ENCODE results near the gene PTPRN2.
"Not testable (repeated sequence)": the region's sequence is repeated elsewhere in the genome, so short reads cannot be mapped to it uniquely, and the experiment has no call there.

PTPRN2 gene

GRCh38 chr7:157992511-157993160 is 595.0 kb downstream of the PTPRN2 start:
- no peak for DNase-seq (ENCODE audit: low spot score)

DNA sequence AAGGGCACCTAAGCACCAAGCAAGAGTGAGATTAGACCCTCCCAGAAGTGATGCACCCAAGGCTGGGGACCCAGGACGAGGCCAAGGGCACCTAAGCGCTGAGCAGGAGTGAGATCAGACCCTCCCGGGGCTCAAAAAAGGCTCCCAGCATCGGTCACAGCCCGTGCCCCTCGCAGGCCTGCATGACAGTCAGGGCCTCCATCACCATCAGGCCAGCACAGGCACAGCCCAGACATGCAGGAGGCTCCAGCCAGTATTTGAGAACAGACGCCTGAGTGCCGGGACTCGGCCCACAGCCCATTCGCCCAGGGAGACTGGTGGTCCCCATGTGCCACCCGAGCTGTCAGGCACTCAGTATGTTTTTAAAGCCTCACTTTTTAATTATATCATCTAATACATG is 595.9 kb downstream of the PTPRN2 start:
- DNase-seq (ENCODE audit: low spot score): no peak

GRCh38 chr7:157991351-157991750 is 596.3 kb downstream of the PTPRN2 start:
- DNase-seq (ENCODE audit: low spot score): no peak

DNA sequence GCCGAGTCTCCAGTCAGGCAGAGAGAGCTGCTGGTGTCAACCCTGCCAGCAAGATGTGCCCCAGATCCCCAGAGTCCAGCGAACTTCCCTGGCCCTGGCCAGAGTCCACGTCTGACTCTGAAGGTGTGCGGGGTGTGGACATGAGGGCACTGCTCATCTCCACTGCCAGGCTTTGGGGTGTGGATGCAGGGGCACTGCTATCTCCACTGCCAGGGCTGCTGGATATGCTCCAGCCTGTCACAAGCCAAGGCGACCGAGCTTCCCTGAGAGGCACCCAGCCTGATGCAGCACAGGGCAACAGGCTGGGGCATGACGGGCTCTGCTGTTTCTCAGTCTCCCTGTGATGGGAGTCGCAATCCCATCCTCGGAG is 596.8 kb downstream of the PTPRN2 start:
- no peak for DNase-seq (ENCODE audit: low spot score)

- DNase-seq (ENCODE audit: low spot score): no peak
These were observed 597.3 kb downstream of the PTPRN2 start for GRCh38 chr7:157990226-157990880.

- DNase-seq (ENCODE audit: low spot score): no peak
These were observed 598.0 kb downstream of the PTPRN2 start for GRCh38 chr7:157989589-157989988.

- no peak for DNase-seq (ENCODE audit: low spot score)
These were observed 599.7 kb downstream of the PTPRN2 start for GRCh38 chr7:157987906-157988305.

- no peak for DNase-seq (ENCODE audit: low spot score)
These were observed 601.6 kb downstream of the PTPRN2 start for GRCh38 chr7:157986051-157986450.

GRCh38 chr7:157985636-157986035 is 602.0 kb downstream of the PTPRN2 start:
- no peak for DNase-seq (ENCODE audit: low spot score)

GRCh38 chr7:157984423-157985163 is 603.0 kb downstream of the PTPRN2 start:
- no peak for DNase-seq (ENCODE audit: low spot score)

GRCh38 chr7:157983502-157984422 is 603.9 kb downstream of the PTPRN2 start:
- no peak for DNase-seq (ENCODE audit: low spot score)

- DNase-seq (ENCODE audit: low spot score): no peak
These were observed 605.8 kb downstream of the PTPRN2 start for GRCh38 chr7:157981778-157982177.

- no peak for DNase-seq (ENCODE audit: low spot score)
These were observed 606.8 kb downstream of the PTPRN2 start for GRCh38 chr7:157980774-157981173.

- DNase-seq (ENCODE audit: low spot score): not testable (repeated sequence)
These were observed 607.3 kb downstream of the PTPRN2 start for GRCh38 chr7:157980341-157980731.

DNA sequence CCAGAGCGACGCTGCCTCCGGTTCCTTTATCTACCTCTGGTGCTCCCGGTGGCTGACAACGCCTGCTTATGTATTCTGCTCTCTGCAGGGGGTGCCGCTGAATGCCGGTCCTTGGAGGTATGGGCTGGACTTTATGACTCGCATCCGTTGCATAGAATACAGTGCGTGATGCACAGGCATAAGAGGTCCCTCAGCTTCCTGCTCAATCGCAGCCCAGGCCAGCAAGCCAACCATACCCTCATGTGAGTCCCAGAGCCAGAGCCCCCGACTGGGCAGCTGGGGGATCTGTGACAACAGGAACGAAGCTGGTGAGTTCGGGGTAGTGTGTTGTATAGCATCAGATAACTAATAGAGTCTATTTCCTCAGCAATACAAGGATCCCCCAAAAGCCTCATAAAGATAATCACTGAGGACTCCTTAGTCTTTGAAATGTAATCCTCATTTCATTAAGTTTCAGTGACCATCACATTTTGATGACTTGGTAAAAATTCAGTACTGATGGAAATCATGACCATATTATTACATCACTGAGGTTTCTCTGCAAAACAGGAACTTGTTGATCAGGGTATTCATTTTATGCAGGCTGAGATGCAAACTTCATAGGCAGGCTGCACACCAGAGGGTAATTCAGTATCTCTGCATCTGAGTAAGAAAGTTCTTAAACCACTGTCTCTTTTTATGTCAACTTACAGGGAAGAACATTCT is 607.8 kb downstream of the PTPRN2 start:
- no peak for DNase-seq (ENCODE audit: low spot score)

DNA sequence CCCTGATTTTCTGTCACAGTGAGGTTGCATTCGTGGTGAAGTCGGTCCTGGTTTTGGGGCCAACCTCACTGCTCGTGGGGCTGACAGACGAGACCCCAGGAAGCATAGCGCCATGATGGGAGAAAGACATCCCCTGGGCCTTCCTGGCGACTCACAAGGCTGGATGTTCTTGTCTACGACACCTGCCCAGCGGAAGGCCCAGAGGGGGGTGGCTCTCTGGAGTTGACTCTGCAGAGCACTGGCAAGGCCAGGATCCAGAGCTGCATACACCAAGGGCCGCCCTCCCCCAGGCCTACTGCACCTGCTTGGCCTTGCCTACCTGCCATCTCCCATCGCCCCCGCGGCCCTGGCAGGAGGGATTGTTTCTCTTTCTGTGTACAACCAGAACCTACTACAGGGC is 608.9 kb downstream of the PTPRN2 start:
- DNase-seq (ENCODE audit: low spot score): no peak

DNA sequence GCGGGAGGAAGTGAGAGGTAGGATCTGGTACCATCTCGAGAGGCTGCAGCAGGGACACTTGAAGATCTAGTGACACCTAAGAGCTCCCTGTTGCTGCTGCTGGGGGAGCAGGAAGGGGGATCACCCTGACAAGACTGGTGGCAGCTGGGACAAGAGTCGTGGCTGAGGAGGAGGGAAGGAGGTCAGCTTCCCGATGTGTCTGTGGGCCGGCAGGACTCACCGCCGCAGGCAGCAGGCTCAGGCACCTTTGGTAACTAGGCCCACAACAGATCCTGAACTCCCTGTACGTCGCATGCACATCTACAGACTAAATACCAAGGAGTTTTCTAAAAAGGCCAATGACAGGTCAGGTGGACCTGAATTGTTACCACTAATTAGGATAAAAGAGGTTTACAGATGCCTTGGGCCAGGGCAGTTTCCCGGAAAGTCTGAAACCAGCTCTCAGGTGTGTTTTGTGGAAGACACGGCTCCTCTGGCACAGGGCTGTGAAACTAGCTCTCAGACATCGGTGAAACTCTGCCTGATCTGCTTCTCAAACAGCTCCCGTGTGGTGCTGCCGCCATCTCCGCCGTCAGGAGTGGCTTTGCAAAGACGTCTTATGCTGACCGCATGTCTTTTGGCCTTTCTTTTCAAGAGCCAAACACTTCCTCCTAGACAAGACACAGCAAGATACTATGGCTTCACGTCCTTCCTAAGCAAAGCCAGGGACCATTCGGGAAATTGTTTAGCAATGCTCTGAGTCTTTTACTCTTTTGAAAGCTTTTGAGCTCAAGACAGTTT is 609.7 kb downstream of the PTPRN2 start:
- no peak for DNase-seq (ENCODE audit: low spot score)

DNA sequence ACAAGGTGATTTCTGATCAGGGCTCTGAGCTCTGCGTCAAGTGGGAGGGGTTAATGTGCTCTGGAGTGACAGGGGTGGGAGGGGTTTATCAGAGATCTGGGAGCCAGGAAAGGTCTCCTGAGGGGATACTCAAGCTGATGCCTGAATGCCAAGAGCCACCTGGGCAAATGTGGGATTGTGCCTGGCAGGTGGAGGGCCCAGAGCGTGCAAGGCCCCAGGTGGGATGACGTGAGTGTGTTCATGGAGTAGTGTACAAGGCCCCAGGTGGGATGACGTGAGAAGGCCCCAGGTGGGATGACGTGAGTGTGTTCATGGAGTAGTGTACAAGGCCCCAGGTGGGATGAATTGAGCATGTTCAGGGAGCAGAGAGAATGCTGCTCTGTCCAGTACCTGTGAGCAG is 610.3 kb downstream of the PTPRN2 start:
- DNase-seq (ENCODE audit: low spot score): no peak

- DNase-seq (ENCODE audit: low spot score): no peak
These were observed 611.2 kb downstream of the PTPRN2 start for GRCh38 chr7:157976406-157976805.

DNA sequence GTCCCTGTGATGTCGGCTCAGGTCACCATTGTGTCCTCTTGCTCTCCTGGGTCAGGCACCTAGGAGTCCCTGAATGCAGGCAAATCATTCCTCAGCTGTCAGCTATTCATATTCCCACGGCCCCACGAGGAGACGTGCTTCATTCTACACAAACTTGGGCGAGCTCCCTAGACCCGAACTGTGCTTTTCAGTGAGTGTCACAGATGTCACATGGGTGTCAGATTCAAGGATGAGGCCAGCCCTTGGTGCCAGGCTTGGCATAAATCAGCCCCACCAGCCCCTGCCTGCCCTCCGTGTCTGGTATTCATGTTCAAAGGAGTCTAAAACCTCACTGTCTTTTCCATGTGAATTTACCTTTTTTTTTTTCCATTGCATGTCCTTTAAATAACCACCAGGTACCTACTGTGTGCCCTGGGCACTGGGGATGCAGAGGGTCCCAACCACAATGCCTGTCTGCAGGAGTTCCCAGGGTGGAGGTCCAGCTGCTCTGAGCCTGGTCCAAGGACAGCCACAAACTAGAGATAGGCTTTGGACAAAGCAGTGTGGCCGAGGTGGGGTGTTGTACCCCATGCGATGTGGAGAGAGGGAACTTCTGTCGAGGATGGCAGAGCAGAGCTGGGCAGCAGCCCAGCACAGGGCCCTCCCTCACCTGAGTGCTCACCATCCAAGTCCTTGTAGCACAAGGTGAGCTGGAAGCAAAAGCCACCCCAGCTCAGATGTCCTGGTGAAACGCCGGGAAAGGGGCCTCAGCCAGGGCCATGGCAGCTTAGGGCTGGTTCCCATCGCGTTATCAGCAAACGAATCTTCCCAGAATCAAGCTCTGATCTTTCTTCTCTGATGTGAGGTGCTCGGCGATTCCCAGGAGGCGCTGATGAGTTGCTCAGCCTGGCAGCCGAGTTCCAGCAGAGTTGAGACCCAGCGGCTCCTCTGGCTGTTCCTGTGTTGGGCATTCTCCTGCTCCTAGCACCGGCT is 611.9 kb downstream of the PTPRN2 start:
- no peak for DNase-seq (ENCODE audit: low spot score)
